HEK293 (cell line): ENCODE results near the gene ETV1.

Experiments
- CTCF ChIA-PET: fragments of 350-600 bp; formaldehyde crosslinking; extraction: SDS; loops from one replicate; lab custom pipeline; 2021; ENCODE audit warnings: antibody characterized with exemption; lab: Yijun Ruan, JAX
- POLR2A ChIA-PET: fragments of 300-600 bp; formaldehyde crosslinking; extraction: SDS; loops from one replicate; lab custom pipeline; 2020; ENCODE audit warnings: antibody characterized with exemption, inconsistent platforms; lab: Yijun Ruan, JAX
- H3K27ac ChIP-seq: fragments of 200-500 bp; sonication (Bioruptor generic); 2 replicates; pipeline ENCODE4 v1.5.1; 2014; ENCODE audit warnings: low read depth, low read length, control low read depth, inconsistent platforms; ENCODE audit errors: extremely low read depth
- H3K36me3 ChIP-seq, 2 experiments: fragments of 200-500 bp in 1 of 2; sonication (Bioruptor generic) in 1 of 2; 1 replicate in 1 of 2; 2 replicates in 1 of 2; pipeline ENCODE4 v1.5.1; 2014 to 2017; ENCODE audit warnings: inconsistent platforms in 2 of 2, low read length in 2 of 2; ENCODE audit not compliant: control insufficient read depth in 2 of 2, insufficient read depth in 1 of 2
- H3K4me1 ChIP-seq: fragments of 200-500 bp; sonication (Bioruptor generic); 2 replicates; pipeline ENCODE4 v1.5.1; 2014; ENCODE audit warnings: mild to moderate bottlenecking, low read length, inconsistent platforms; ENCODE audit not compliant: control insufficient read depth, insufficient read depth
- H3K4me3 ChIP-seq: 2 replicates; pipeline ENCODE4 v1.5.1; 2011; ENCODE audit warnings: low read depth, mild to moderate bottlenecking, control low read depth, low read length, moderate library complexity
- H3K9me3 ChIP-seq: fragments of 200-500 bp; sonication (Bioruptor generic); 2 replicates; pipeline ENCODE4 v1.5.1; 2014; ENCODE audit warnings: low read depth, low read length, inconsistent platforms; ENCODE audit not compliant: control insufficient read depth, insufficient read depth
- BCL11A ChIP-seq: fragments of 450-650 bp; formaldehyde crosslinking; IDR thresholded peaks from 2 replicates; pipeline ENCODE4 v1.5.1; 2016; ENCODE audit warnings: low read depth, missing biosample characterization, missing genetic modification characterization
- PRDM1 ChIP-seq: fragments of 450-650 bp; formaldehyde crosslinking; IDR thresholded peaks from 2 replicates; pipeline ENCODE4; 2016; ENCODE audit warnings: missing biosample characterization, missing genetic modification characterization
- TRIM28 ChIP-seq: IDR thresholded peaks from 2 replicates; pipeline ENCODE4 v1.6.1; 2011; ENCODE audit warnings: low read length, control low read depth, borderline replicate concordance
- ZBTB26 ChIP-seq: fragments of 450-650 bp; formaldehyde crosslinking; optimal IDR thresholded peaks from 2 replicates; pipeline ENCODE3; 2016; ENCODE audit warnings: missing biosample characterization, mild to moderate bottlenecking, missing genetic modification characterization
- ZBTB44 ChIP-seq: fragments of 450-650 bp; IDR thresholded peaks from 2 replicates; pipeline ENCODE4 v1.5.1; 2018; ENCODE audit warnings: missing biosample characterization, mild to moderate bottlenecking, missing genetic modification characterization
- ZBTB8A ChIP-seq: fragments of 450-650 bp; formaldehyde crosslinking; IDR thresholded peaks from 2 replicates; pipeline ENCODE4 v1.5.1; 2016; ENCODE audit warnings: missing biosample characterization, missing genetic modification characterization
- ZEB2 ChIP-seq: fragments of 450-650 bp; formaldehyde crosslinking; IDR thresholded peaks from 2 replicates; pipeline ENCODE4 v1.5.1; 2016; ENCODE audit warnings: missing biosample characterization, missing genetic modification characterization
- ZFP37 ChIP-seq: fragments of 450-650 bp; formaldehyde crosslinking; IDR thresholded peaks from 2 replicates; pipeline ENCODE4 v1.5.1; 2016; ENCODE audit warnings: missing biosample characterization, missing genetic modification characterization
- ZFP69B ChIP-seq: fragments of 450-650 bp; formaldehyde crosslinking; IDR thresholded peaks from 2 replicates; pipeline ENCODE4 v1.5.1; 2016; ENCODE audit warnings: missing biosample characterization, missing genetic modification characterization
- ZNF10 ChIP-seq: fragments of 450-650 bp; formaldehyde crosslinking; IDR thresholded peaks from 2 replicates; pipeline ENCODE4 v1.5.1; 2017; ENCODE audit warnings: missing biosample characterization, missing genetic modification characterization
- ZNF140 ChIP-seq: fragments of 450-650 bp; formaldehyde crosslinking; IDR thresholded peaks from 2 replicates; pipeline ENCODE4 v1.5.1; 2016; ENCODE audit warnings: missing biosample characterization, missing genetic modification characterization
- ZNF19 ChIP-seq: fragments of 450-650 bp; formaldehyde crosslinking; IDR thresholded peaks from 2 replicates; pipeline ENCODE4; 2016; ENCODE audit warnings: missing biosample characterization, missing genetic modification characterization, low read depth
- ZNF221 ChIP-seq: fragments of 450-650 bp; formaldehyde crosslinking; IDR thresholded peaks from 2 replicates; pipeline ENCODE4 v1.5.1; 2017; ENCODE audit warnings: missing biosample characterization, missing genetic modification characterization, borderline replicate concordance
- ZNF248 ChIP-seq: fragments of 450-650 bp; formaldehyde crosslinking; IDR thresholded peaks from 2 replicates; pipeline ENCODE4 v1.5.1; 2017; ENCODE audit warnings: missing biosample characterization, missing genetic modification characterization
- ZNF26 ChIP-seq: fragments of 450-650 bp; formaldehyde crosslinking; IDR thresholded peaks from 2 replicates; pipeline ENCODE4 v1.5.1; 2016; ENCODE audit warnings: missing biosample characterization, missing genetic modification characterization
- ZNF274 ChIP-seq, 2 experiments: fragments of 200-500 bp in 1 of 2; fragments of 450-650 bp in 1 of 2; sonication (Bioruptor generic) in 1 of 2; formaldehyde crosslinking in 1 of 2; IDR thresholded peaks; 2 replicates each; pipeline versions ENCODE4 v1.5.1 to v1.6.1; 2014 to 2016; ENCODE audit warnings: borderline replicate concordance in 1 of 2, inconsistent platforms in 1 of 2, low read length in 1 of 2, missing biosample characterization in 1 of 2, missing genetic modification characterization in 1 of 2
- ZNF416 ChIP-seq: fragments of 450-650 bp; formaldehyde crosslinking; IDR thresholded peaks from 2 replicates; pipeline ENCODE4 v1.5.1; 2016; ENCODE audit warnings: missing biosample characterization, missing genetic modification characterization
- ZNF518A ChIP-seq: fragments of 450-650 bp; formaldehyde crosslinking; conservative IDR thresholded peaks from 2 replicates; pipeline ENCODE4 v1.5.1; 2016; ENCODE audit warnings: low read depth, missing biosample characterization, missing genetic modification characterization
- ZNF677 ChIP-seq: fragments of 450-650 bp; IDR thresholded peaks from 2 replicates; pipeline ENCODE4 v1.5.0; 2018; ENCODE audit warnings: missing biosample characterization, mild to moderate bottlenecking, missing genetic modification characterization, moderate library complexity
- ZNF692 ChIP-seq: fragments of 450-650 bp; formaldehyde crosslinking; IDR thresholded peaks from 2 replicates; pipeline ENCODE4 v1.5.1; 2016; ENCODE audit warnings: missing biosample characterization, missing genetic modification characterization
- ZNF704 ChIP-seq: fragments of 450-650 bp; formaldehyde crosslinking; IDR thresholded peaks from 2 replicates; pipeline ENCODE4 v1.5.1; 2016; ENCODE audit warnings: missing biosample characterization, missing genetic modification characterization
- ZNF707 ChIP-seq: fragments of 450-650 bp; formaldehyde crosslinking; IDR thresholded peaks from 2 replicates; pipeline ENCODE4 v1.5.1; 2016; ENCODE audit warnings: missing biosample characterization, missing genetic modification characterization
- ZNF768 ChIP-seq: fragments of 450-650 bp; formaldehyde crosslinking; IDR thresholded peaks from 2 replicates; pipeline ENCODE4 v1.5.1; 2018; ENCODE audit warnings: missing biosample characterization, mild to moderate bottlenecking, missing genetic modification characterization
- ZNF843 ChIP-seq: fragments of 450-650 bp; formaldehyde crosslinking; IDR thresholded peaks from 2 replicates; pipeline ENCODE4 v1.5.1; 2016; ENCODE audit warnings: missing biosample characterization, missing genetic modification characterization
- ZSCAN23 ChIP-seq: fragments of 450-650 bp; formaldehyde crosslinking; IDR thresholded peaks from 2 replicates; pipeline ENCODE4 v1.5.1; 2016; ENCODE audit warnings: missing biosample characterization, missing genetic modification characterization

The ETV1 gene

GRCh38 chr7:14024406-14024805 is 34.9 kb upstream of the ETV1 start:
- Histone ChIP-seq H3K4me1 (no peaks in the 10 kb centered on the region), H3K36me3 (no peaks in the 10 kb centered on the region), H3K9me3 (no peaks in the 10 kb centered on the region), H3K4me3 (no peak overlapping the region), H3K27ac (no peak overlapping the region)
- ChIA-PET CTCF (no interaction called here), POLR2A (no interaction called here)
- no peak for TF ChIP-seq ZNF274 (IDR thresholded peaks at IDR 0.05; ENCODE audit: low read length)
- no peak for TF ChIP-seq ZNF274 (tag by site-specific recombination; IDR thresholded peaks at IDR 0.05; ENCODE audit: borderline replicate concordance)
- no peak for TF ChIP-seq ZNF248 (tag by site-specific recombination)
- TF ChIP-seq ZFP69B (tag by site-specific recombination), result no peak
- TF ChIP-seq ZNF416, result no peak
- TF ChIP-seq ZEB2 (tag by site-specific recombination), result no peak
- TF ChIP-seq ZBTB44 (tag by site-specific recombination), result no peak
- TF ChIP-seq ZNF692 (tag by site-specific recombination), result no peak
- no peak for TF ChIP-seq ZBTB26 (tag by site-specific recombination)
- TF ChIP-seq ZNF19 (tag by site-specific recombination), result no peak

GRCh38 chr7:14023838-14024237 is 34.4 kb upstream of the ETV1 start:
- CTCF ChIA-PET, result no interaction called here
- Histone ChIP-seq H3K4me1 (no peaks in the 10 kb centered on the region), H3K4me3 (no peak overlapping the region), H3K36me3 (no peaks in the 10 kb centered on the region), H3K27ac (no peak overlapping the region), H3K9me3 (no peaks in the 10 kb centered on the region)
- POLR2A ChIA-PET, result no interaction called here
- TF ChIP-seq ZNF140, result no peak
- no peak for TF ChIP-seq ZNF704 (tag by site-specific recombination)
- no peak for TF ChIP-seq ZNF221 (tag by site-specific recombination)
- TF ChIP-seq BCL11A (tag by site-specific recombination), result no peak
- TF ChIP-seq ZNF768 (tag by site-specific recombination), result no peak
- no peak for TF ChIP-seq ZNF677 (tag by site-specific recombination)
- no peak for TF ChIP-seq ZFP37 (tag by site-specific recombination)
- no peak for TF ChIP-seq TRIM28
- no peak for TF ChIP-seq ZNF26
- TF ChIP-seq ZNF10 (tag by site-specific recombination), result no peak
- TF ChIP-seq ZNF843 (tag by site-specific recombination), result no peak
- TF ChIP-seq ZNF707 (tag by site-specific recombination), result no peak
- TF ChIP-seq ZBTB8A (tag by site-specific recombination), result no peak
- no peak for TF ChIP-seq ZNF518A (tag by site-specific recombination)
- no peak for TF ChIP-seq ZSCAN23 (tag by site-specific recombination)
- no peak for TF ChIP-seq PRDM1 (tag by site-specific recombination)
